Omental fat pad (tissue), 4 donors: ENCODE measurements around the gene SIAE. TPM values are rescaled to one million over a fixed set of nuclear protein-coding genes. Genes with fewer than 3 reads are reported as not detected.

Source experiments
- ATAC-seq: fragments of 150-250 bp; one replicate; pipeline ENCODE4 v1.9.1; 2016; ENCODE audit warnings: mild to moderate bottlenecking, moderate library complexity; ENCODE audit not compliant: low FRiP score
- DNase-seq: peaks from one replicate; pipeline ENCODE4 v3.0.0-alpha.2; 2019; ENCODE audit warnings: low spot score
- total RNA-seq, 4 donors: library from RNA; depleted of rRNA; stranded (reverse); fragments of >200 nt; gene quantifications; one replicate each; pipeline ENCODE4 v1.1.0, GENCODE V29; 2016
- TF ChIP-seq, protein P1 (sequence below), 3 donors: fragments of 450-650 bp; IDR thresholded peaks; one replicate each; pipeline ENCODE4 v1.5.1; 2016 to 2017; ENCODE audit warnings: antibody characterized with exemption in 3 of 3, mild to moderate bottlenecking in 3 of 3, moderate library complexity in 2 of 3

SIAE gene
- total RNA-seq, 4 donors from 2014 or later: 14.7 to 24.9 (median 20.0) TPM

DNA sequence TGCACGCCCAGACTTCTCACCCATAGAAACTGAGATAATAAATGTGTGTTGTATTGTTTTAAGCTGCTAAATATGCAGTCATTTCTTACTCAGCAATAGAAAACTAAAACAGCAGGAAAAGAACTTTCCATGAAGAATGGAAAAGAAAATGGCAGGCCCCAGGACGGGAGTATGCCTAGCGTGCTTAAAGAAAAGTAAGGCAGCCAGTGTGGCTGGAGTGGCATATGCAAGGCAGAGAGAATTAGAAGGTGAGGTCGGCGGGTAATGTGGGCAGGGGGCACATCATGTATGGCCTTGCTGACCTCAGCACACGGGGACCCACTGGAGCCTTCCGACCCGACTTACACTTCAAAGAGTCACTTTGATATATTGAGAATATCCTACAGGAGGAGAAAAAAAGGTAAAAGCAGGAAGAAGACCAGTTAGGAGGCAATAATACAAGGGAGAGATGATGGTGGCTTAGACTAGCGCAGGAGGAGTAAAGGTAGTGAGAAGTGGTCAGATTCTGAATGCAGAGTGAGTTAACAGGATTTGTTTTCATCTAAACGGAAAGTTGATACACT is 30.4 kb downstream of the SIAE start:
- ATAC-seq (no peak), DNase-seq (no peak)
- TF ChIP-seq, protein P1, sequence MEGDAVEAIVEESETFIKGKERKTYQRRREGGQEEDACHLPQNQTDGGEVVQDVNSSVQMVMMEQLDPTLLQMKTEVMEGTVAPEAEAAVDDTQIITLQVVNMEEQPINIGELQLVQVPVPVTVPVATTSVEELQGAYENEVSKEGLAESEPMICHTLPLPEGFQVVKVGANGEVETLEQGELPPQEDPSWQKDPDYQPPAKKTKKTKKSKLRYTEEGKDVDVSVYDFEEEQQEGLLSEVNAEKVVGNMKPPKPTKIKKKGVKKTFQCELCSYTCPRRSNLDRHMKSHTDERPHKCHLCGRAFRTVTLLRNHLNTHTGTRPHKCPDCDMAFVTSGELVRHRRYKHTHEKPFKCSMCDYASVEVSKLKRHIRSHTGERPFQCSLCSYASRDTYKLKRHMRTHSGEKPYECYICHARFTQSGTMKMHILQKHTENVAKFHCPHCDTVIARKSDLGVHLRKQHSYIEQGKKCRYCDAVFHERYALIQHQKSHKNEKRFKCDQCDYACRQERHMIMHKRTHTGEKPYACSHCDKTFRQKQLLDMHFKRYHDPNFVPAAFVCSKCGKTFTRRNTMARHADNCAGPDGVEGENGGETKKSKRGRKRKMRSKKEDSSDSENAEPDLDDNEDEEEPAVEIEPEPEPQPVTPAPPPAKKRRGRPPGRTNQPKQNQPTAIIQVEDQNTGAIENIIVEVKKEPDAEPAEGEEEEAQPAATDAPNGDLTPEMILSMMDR (IDR thresholded peaks at IDR 0.05): no peak

DNA sequence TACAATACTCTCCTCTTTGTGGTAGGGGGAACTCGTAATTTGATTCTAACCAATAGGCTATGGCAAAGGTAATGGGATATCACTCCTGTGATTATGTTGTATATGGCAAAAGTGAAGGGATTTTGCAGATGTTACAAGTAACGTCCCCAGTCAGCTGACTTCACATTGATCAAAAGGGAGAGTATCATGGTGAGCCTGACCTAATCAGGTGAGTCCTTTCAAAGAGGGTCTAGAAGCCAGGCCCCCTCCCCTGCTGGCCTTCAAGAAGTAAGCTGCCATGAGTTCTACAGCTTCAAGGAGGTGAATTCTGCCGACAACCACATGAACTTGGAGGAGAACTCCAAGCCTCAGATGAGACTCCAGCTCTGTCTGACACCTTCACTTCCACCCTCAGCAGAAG is 30.9 kb downstream of the SIAE start:
- ATAC-seq (no peak), DNase-seq (no peak)
- TF ChIP-seq, protein P1 (IDR thresholded peaks at IDR 0.05): no peak

DNA sequence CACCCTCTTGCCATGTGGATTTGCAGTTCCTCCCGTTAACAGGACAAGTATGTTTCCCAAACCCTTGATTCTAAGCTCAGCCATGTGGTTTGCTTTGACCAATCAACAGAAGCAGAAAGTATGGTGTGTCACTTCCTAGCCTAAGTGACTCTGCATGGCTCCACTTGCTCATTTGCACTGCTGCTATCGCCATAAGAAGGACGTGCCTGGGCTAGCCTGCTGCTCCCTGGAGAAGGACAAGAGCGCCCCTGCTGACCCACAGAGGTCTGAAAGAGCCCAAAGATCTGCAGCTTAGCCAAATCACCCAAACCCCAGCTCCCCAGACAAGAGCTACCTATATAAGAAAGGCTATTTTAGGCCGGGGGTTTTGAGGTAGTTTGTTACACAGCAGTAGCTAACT is 32.9 kb downstream of the SIAE start:
- TF ChIP-seq, protein P1 (IDR thresholded peaks at IDR 0.05): no peak
- DNase-seq: no peak
- ATAC-seq: no peak

DNA sequence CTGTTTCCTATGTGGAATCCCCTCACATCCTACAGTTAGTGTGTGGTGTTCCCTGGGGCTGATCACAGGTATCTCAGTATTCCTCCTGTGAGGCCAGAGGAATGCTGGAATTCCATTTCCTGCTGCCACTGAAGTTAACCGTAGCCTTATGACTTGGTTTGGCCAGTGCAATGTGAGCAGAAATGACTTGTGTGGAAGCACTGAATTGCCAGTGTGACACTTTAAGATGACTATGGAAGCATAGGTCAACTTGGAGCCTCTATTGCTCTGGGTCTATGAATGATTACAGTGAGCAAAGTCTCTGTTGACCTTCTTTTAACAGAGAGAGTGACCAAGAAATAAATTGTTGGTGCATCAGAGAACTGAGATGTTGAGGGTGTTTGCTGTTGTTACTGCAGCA is 34.4 kb downstream of the SIAE start:
- TF ChIP-seq, protein P1 (IDR thresholded peaks at IDR 0.05): no peak

DNA sequence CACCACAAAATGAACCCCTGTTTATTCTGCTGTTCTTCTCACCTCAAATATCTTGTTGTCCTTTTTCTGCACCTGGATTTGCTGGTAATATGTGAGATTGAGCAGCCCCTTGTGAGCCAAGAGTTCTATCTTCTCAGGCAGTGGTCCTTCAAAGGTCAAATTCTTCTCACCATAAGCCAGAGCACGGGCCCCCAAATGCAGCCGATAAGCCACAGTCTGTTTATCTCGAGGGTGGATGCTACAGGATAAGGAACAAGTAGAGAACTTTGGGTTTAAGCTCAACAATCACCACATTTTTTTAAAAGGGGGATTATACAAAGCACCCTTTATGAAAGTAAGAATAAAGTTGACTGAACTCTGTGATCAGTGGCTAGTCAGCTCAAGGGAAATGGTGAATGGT is 35.0 kb downstream of the SIAE start:
- TF ChIP-seq, protein P1 (IDR thresholded peaks at IDR 0.05): no peak
- DNase-seq: no peak
- no peak for ATAC-seq

More for the DNA sequence above, 34.4 kb downstream of the SIAE start:
- DNase-seq (no peak), ATAC-seq (no peak)

DNA sequence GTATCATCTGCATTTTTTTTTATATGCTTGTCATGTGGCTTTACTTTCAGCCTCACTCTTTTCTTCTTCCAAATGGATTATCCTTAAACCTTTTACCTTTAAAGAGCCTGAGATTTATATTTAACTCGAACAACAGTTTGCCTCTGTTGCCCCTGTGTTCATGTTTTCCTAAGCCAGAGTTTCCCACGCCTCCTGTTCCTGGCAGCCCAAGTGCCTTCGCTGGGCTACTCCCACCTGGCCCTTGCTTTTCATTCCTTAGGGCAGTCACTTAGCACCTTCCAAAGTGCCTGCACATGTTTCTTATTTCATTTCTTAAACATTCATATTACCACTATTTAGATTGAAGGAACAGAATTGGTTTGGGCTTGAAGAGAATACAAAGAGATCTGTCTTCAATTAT is 37.6 kb downstream of the SIAE start:
- TF ChIP-seq, protein P1 (IDR thresholded peaks at IDR 0.05): no peak
- DNase-seq: no peak
- no peak for ATAC-seq

GRCh38 chr11:124633355-124633754 is 40.2 kb downstream of the SIAE start:
- TF ChIP-seq, protein P1 (IDR thresholded peaks at IDR 0.05): no peak
- ATAC-seq (no peak), DNase-seq (no peak)
